ENCODE data around the gene SRP68. TPM values are rescaled to one million over a fixed set of nuclear protein-coding genes. Genes with fewer than 3 reads are reported as not detected.

Gene SRP68
- total RNA-seq, 1 donor from 2014 or later, result 48.4 TPM

- Mint-ChIP-seq H3K27ac (ENCODE audit: unreplicated experiment) (no peak overlapping the region), H3K4me3 (ENCODE audit: unreplicated experiment) (no peak overlapping the region), H3K27me3 (ENCODE audit: unreplicated experiment) (peaks cover 33% of the 10 kb centered on the region), H3K36me3 (ENCODE audit: unreplicated experiment) (no peaks in the 10 kb centered on the region), H3K9me3 (ENCODE audit: unreplicated experiment) (peaks cover 11% of the 10 kb centered on the region), H3K4me1 (ENCODE audit: low read depth, unreplicated experiment) (peaks cover 9% of the 10 kb centered on the region)
- no peak for TF ChIP-seq CTCF (IDR thresholded peaks at IDR 0.05; ENCODE audit: partially characterized antibody, unreplicated experiment)
- no peak for DNase-seq
Measured at GRCh38 chr17:76076146-76076764, 3.9 kb upstream of the SRP68 start.

- Mint-ChIP-seq H3K9me3 (ENCODE audit: unreplicated experiment) (peaks cover 8% of the 10 kb centered on the region), H3K27me3 (ENCODE audit: unreplicated experiment) (peaks cover 28% of the 10 kb centered on the region), H3K36me3 (ENCODE audit: unreplicated experiment) (no peaks in the 10 kb centered on the region), H3K4me1 (ENCODE audit: low read depth, unreplicated experiment) (peaks cover 10% of the 10 kb centered on the region), H3K27ac (ENCODE audit: unreplicated experiment) (no peak overlapping the region), H3K4me3 (ENCODE audit: unreplicated experiment) (peak overlapping the region; percentile 57)
- TF ChIP-seq CTCF (IDR thresholded peaks at IDR 0.05; ENCODE audit: partially characterized antibody, unreplicated experiment), result no peak
- peak; percentile 47 for DNase-seq
Measured at GRCh38 chr17:76075364-76076145, 3.2 kb upstream of the SRP68 start.

- Mint-ChIP-seq H3K4me3 (ENCODE audit: unreplicated experiment) (peak within 1 kb of the TSS; percentile 80), H3K27me3 (ENCODE audit: unreplicated experiment) (peaks cover 28% of the 10 kb centered on the region), H3K27ac (ENCODE audit: unreplicated experiment) (no peak within 1 kb of the TSS), H3K9me3 (ENCODE audit: unreplicated experiment) (peaks cover 8% of the 10 kb centered on the region), H3K36me3 (ENCODE audit: unreplicated experiment) (no peaks in the 10 kb centered on the region), H3K4me1 (ENCODE audit: low read depth, unreplicated experiment) (peaks cover 10% of the 10 kb centered on the region)
- peak; percentile 47 for DNase-seq
- no peak for TF ChIP-seq CTCF (IDR thresholded peaks at IDR 0.05; ENCODE audit: partially characterized antibody, unreplicated experiment)
Measured at GRCh38 chr17:76074390-76075363, 2.4 kb upstream of the SRP68 start, which contains the start of gene GALR2. GALR2 (plus strand) TSS chr17:76074781; CDS start chr17:76074884, 103 bp downstream.

- H3K4me1 Mint-ChIP-seq (ENCODE audit: low read depth, unreplicated experiment), result peaks cover 7% of the 10 kb centered on the region
- peaks cover 13% of the 10 kb centered on the region for H3K27me3 Mint-ChIP-seq (ENCODE audit: unreplicated experiment)
- peak overlapping the region; percentile 73 for H3K27ac Mint-ChIP-seq (ENCODE audit: unreplicated experiment)
- DNase-seq, result no peak
- no peak for TF ChIP-seq CTCF (IDR thresholded peaks at IDR 0.05; ENCODE audit: partially characterized antibody, unreplicated experiment)
- H3K36me3 Mint-ChIP-seq (ENCODE audit: unreplicated experiment), result no peaks in the 10 kb centered on the region
- peaks cover 4% of the 10 kb centered on the region for H3K9me3 Mint-ChIP-seq (ENCODE audit: unreplicated experiment)
- H3K4me3 Mint-ChIP-seq (ENCODE audit: unreplicated experiment), result peak overlapping the region; percentile 93
Measured at GRCh38 chr17:76071531-76072147, 678 bp downstream of the SRP68 start.
